Measurements from ENCODE around the gene PRRT3. TPM values are rescaled to one million over a fixed set of nuclear protein-coding genes. Genes with fewer than 3 reads are reported as not detected.

Gene PRRT3
- total RNA-seq, 2 donors from 2014 or later: 3.2 to 9.1 TPM

DNA sequence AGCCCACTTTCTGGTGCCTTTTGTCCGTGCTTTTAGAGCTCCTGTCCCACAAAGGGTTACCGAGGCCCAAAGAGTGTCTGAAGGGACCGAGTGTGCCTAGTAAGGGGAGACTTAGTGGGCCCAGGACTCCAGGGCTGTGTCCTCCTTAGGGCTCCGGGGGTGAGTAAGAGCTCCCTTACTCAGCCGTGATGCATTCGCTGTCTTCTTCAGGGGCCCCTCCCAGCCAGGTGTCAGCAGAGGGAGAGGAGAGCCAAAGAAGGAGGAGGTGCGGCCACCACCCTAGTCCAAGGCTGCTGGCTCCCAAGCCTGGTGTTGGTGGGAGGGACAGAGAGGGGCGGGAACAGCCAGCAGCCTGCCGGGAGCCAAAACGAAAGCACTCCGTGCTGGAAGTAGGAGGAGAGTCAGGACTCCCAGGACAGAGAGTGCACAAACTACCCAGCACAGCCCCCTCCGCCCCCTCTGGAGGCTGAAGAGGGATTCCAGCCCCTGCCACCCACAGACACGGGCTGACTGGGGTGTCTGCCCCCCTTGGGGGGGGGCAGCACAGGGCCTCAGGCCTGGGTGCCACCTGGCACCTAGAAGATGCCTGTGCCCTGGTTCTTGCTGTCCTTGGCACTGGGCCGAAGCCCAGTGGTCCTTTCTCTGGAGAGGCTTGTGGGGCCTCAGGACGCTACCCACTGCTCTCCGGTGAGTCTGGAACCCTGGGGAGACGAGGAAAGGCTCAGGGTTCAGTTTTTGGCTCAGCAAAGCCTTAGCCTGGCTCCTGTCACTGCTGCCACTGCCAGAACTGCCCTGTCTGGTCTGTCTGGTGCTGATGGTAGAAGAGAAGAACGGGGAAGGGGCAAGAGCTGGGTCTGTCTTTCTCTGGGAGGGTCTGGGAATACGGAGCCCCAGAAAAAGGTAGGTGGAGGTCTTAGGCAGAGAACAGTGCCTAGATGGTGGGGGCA lies 35.2 kb downstream of the PRRT3 start, which contains the start of gene IL17RC:
Gene IL17RC (plus strand): TSS at position 365 of the 947 bp plus-strand sequence. CDS start 218 bp downstream, at position 583.
- H3K9me3 Mint-ChIP-seq: no peaks in the 10 kb centered on the region
- H3K27ac Mint-ChIP-seq: peak within 1 kb of the TSS; percentile 38
- H3K27me3 Mint-ChIP-seq: no peaks in the 10 kb centered on the region
- H3K4me3 Mint-ChIP-seq: peak within 1 kb of the TSS; percentile 69
- peaks cover 10% of the 10 kb centered on the region for H3K4me1 Mint-ChIP-seq
- H3K36me3 Mint-ChIP-seq (ENCODE audit: low read depth): peaks cover 5% of the 10 kb centered on the region
- ATAC-seq (replicated peaks): peak; percentile 80

DNA sequence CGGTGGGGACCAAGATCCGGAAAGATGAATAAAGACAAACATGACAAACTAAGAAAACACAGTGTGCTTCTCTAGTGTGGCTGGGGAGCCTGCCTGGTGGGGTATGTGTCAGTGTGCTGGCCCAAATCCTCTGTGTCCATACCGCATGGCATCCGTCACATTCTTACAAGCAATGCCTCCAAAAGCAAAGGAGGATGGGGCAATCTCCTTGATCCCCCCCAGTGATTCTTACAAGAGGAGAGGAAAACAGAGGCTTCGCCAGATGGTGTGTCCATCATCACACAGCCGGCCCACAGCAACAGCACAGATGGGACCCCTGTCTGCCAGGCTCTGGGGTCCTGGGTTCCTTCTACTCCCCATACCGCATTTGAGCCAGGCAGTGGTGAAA lies 35.9 kb downstream of the PRRT3 start:
- no peak for ATAC-seq (replicated peaks)
- Mint-ChIP-seq H3K27me3 (no peaks in the 10 kb centered on the region), H3K36me3 (ENCODE audit: low read depth) (peaks cover 8% of the 10 kb centered on the region), H3K9me3 (no peaks in the 10 kb centered on the region), H3K4me1 (peaks cover 11% of the 10 kb centered on the region), H3K4me3 (peak overlapping the region; percentile 69), H3K27ac (peak overlapping the region; percentile 38)

DNA sequence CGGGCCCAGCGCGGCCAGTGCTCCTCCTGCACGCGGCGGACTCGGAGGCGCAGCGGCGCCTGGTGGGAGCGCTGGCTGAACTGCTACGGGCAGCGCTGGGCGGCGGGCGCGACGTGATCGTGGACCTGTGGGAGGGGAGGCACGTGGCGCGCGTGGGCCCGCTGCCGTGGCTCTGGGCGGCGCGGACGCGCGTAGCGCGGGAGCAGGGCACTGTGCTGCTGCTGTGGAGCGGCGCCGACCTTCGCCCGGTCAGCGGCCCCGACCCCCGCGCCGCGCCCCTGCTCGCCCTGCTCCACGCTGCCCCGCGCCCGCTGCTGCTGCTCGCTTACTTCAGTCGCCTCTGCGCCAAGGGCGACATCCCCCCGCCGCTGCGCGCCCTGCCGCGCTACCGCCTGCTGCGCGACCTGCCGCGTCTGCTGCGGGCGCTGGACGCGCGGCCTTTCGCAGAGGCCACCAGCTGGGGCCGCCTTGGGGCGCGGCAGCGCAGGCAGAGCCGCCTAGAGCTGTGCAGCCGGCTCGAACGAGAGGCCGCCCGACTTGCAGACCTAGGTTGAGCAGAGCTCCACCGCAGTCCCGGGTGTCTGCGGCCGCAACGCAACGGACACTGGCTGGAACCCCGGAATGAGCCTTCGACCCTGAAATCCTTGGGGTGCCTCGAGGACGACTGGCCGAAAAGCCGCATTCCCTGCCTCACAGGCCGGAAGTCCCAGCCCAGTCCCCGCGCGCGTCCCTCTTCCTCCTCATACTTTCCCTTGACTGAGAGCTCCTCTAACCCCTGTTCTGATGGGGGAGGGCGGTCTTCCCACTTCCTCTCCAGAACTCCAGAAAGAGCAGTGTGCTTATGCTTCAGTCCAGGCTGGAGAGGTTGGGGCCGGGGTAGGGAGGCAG lies 36.7 kb downstream of the PRRT3 start:
- peak; percentile 48 for ATAC-seq (replicated peaks)
- peaks cover 12% of the 10 kb centered on the region for H3K36me3 Mint-ChIP-seq (ENCODE audit: low read depth)
- no peaks in the 10 kb centered on the region for H3K9me3 Mint-ChIP-seq
- H3K4me1 Mint-ChIP-seq: peaks cover 11% of the 10 kb centered on the region
- H3K4me3 Mint-ChIP-seq: peak overlapping the region; percentile 69
- no peak overlapping the region for H3K27ac Mint-ChIP-seq
- no peaks in the 10 kb centered on the region for H3K27me3 Mint-ChIP-seq

DNA sequence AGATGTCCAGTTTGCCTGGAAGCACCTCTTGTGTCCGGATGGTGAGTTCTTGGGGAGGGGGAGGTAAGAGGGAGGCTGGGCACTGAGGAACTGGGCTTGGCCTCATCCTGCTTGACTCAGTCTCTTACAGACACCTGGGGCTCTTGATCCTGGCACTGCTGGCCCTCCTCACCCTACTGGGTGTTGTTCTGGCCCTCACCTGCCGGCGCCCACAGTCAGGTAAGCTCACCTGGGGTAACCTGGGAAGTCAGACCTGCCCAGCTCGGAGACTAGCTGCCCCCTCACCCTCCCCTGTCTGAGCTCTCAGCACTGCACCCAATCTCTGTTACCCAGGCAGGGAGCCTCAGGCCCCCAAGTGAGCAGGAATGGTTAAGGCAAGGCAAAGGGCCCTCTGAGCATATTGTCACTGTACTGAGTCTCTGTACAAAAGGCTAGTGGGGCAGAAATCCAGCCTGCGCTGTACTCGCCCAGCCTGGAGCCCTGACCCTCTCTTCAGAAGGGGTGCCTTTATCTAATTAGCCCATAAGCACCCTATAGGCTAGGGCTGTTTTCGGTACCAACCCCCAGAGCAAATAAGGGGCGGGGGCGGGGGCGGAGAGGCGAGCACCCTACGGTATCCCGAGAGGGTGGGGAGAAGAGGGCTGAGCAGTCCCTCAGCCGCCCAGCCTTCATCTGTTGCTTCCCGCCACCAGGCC lies 37.5 kb downstream of the PRRT3 start:
- Mint-ChIP-seq H3K4me3 (peak overlapping the region; percentile 26), H3K4me1 (peaks cover 15% of the 10 kb centered on the region), H3K27me3 (no peaks in the 10 kb centered on the region), H3K9me3 (no peaks in the 10 kb centered on the region), H3K36me3 (ENCODE audit: low read depth) (peaks cover 15% of the 10 kb centered on the region), H3K27ac (no peak overlapping the region)
- no peak for ATAC-seq (replicated peaks)

DNA sequence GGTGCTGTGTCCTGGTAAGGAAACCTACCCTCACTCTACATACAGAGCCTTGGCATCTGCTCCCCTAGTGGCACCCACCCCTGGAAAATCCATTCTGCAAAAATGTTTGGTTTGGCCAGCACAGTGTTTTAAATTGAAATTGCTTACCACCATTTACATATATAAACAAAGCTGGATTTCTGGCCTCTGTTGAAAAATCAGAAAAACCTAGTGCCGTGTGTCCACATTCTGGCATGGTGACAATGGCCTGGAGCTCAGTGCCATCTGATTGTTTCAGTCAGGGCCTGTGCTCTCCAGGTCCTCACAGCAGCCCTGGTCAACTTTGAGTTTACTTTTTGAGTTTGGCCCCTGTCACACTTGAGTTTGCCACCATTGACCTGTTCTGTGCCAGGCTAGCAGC lies 38.2 kb downstream of the PRRT3 start:
- H3K27ac Mint-ChIP-seq: no peak overlapping the region
- H3K4me3 Mint-ChIP-seq: no peak overlapping the region
- peaks cover 22% of the 10 kb centered on the region for H3K4me1 Mint-ChIP-seq
- H3K27me3 Mint-ChIP-seq: no peaks in the 10 kb centered on the region
- peaks cover 19% of the 10 kb centered on the region for H3K36me3 Mint-ChIP-seq (ENCODE audit: low read depth)
- H3K9me3 Mint-ChIP-seq: no peaks in the 10 kb centered on the region
- ATAC-seq (replicated peaks): no peak

DNA sequence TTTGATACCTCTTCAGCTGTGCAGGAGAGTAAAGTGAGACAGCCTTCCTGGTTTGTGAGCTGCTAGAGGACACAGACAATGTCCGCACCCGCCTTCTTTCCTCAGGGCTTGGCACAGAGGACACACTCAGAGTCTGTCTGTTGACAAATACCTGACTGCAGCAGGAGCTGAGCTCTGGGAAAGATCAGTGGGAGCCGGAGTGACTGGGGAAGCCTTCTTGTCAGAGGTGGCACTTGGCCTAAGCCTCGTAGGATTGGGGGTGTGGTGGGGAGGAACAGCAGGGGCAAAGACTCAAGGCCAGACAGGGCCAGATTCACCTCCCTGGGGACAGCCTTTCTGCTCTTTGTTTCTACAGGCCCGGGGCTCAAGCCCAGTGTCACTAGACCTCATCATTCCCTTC lies 38.6 kb downstream of the PRRT3 start:
- no peak overlapping the region for H3K4me3 Mint-ChIP-seq
- no peak for ATAC-seq (replicated peaks)
- H3K36me3 Mint-ChIP-seq (ENCODE audit: low read depth): peaks cover 19% of the 10 kb centered on the region
- no peak overlapping the region for H3K27ac Mint-ChIP-seq
- H3K27me3 Mint-ChIP-seq: no peaks in the 10 kb centered on the region
- H3K9me3 Mint-ChIP-seq: no peaks in the 10 kb centered on the region
- peaks cover 23% of the 10 kb centered on the region for H3K4me1 Mint-ChIP-seq

DNA sequence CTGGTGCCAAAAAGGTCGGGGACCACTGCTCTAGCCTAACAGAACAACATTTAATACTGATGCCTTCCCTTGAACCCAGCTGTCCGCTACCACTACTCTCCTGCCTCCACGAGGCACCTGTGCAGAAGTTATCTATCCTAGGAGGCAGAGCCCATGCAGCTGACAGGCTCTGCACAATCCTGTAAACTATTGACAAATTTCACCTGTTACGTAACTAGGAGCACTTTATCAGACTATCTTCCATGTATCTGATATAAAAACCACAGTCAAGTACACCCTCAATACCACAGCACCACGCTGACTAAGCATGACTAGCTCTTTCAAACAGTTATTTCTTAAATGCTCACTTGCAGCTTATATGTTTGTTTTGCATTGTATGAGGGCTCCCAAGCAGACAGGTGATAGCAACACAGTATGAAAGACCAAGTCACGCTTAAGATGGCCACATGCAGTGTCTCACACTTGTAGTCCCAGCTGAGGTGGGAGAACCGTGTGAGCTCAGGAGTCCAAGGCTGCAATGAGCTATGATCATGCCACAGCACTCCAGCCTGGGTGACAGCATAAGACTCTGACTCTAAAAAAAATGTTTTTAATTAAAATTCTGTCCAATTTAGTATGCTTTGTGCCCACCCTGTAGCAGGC lies 39.8 kb downstream of the PRRT3 start:
- Mint-ChIP-seq H3K9me3 (no peaks in the 10 kb centered on the region), H3K27me3 (no peaks in the 10 kb centered on the region), H3K36me3 (ENCODE audit: low read depth) (peaks cover 24% of the 10 kb centered on the region), H3K4me1 (peaks cover 23% of the 10 kb centered on the region), H3K4me3 (peak overlapping the region; percentile 52), H3K27ac (peak overlapping the region; percentile 74)
- peak; percentile 52 for ATAC-seq (replicated peaks)

DNA sequence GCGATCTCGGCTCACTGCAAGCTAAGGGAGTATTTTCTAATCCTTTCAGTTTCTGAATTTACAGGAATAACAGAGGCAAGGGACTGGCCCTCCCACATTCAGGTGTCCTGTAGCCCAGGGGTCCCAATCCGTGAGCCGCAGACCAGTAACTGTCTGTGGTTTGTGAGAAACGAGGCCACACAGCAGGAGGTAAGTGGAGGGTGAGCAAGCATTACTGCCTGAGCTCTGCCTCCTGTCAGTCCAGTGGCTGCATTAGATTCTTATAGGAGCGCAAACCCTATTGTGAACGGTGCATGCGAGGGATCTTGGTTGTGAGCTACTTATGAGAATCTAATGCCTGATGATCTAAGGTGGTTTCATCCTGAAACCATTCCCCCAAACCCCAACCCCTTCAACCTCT lies 40.3 kb downstream of the PRRT3 start:
- no peaks in the 10 kb centered on the region for H3K27me3 Mint-ChIP-seq
- ATAC-seq (replicated peaks): no peak
- no peaks in the 10 kb centered on the region for H3K9me3 Mint-ChIP-seq
- peak overlapping the region; percentile 52 for H3K4me3 Mint-ChIP-seq
- peaks cover 24% of the 10 kb centered on the region for H3K36me3 Mint-ChIP-seq (ENCODE audit: low read depth)
- H3K4me1 Mint-ChIP-seq: peaks cover 22% of the 10 kb centered on the region
- H3K27ac Mint-ChIP-seq: peak overlapping the region; percentile 74

DNA sequence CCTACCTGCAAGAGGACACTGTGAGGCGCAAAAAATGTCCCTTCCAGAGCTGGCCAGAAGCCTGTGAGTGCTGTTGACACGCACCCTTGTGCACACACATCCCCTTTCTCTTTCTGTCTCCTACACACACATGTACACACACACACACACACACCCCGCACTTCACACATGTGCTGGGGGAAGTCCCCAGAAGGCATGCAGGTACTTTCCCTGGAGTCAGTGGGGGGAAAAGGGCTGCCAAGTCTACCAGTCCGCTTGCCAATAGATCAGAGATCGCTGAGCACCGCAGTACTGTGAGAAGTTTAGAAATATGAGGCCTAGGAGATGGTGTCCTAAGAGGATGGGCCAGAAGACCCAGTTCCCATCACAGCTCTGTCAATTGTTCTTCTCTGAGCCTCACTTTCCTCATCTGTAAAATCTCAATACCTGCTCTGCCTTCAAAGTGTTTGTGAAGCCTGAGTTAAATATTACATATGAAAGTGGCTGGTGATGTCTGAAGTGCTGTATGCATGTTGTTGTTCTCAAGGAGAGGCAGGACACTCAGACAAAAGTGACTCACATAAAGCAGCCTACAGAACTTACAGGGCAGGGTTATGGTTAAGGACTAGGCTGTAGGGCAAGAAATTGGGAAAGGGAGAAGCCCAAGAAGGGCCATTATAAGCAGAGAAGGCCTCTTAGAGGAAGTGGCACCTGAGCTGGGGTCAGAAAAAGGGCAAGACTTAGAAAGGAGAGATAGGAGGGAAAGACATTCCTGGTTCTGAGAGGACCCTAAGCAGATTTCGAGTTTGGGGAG lies 42.8 kb downstream of the PRRT3 start:
- peak overlapping the region; percentile 74 for H3K27ac Mint-ChIP-seq
- no peaks in the 10 kb centered on the region for H3K27me3 Mint-ChIP-seq
- peak; percentile 81 for ATAC-seq (replicated peaks)
- H3K4me1 Mint-ChIP-seq: peaks cover 19% of the 10 kb centered on the region
- peak overlapping the region; percentile 50 for H3K4me3 Mint-ChIP-seq
- no peaks in the 10 kb centered on the region for H3K9me3 Mint-ChIP-seq
- peaks cover 24% of the 10 kb centered on the region for H3K36me3 Mint-ChIP-seq (ENCODE audit: low read depth)

DNA sequence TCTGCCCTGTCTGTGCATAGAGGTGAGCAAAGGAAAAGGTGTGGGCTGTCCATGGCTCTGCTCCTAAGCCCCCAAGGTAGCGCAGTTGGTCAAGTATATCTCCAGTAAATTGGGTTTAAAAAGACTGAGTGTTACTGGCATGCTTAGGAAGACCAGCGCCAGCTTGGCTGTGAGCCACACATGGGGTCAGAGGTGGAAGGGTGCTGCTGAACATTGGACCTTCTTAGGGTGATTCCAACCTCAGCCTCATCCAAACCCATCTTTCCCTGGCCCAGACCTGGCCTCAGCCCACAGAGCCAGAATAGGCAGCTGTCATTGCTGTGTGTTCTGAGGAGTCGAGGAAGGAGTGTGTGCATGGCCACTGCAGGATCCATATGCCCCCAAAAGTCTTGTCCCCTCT lies 43.9 kb downstream of the PRRT3 start:
- Mint-ChIP-seq H3K27ac (no peak overlapping the region), H3K9me3 (no peaks in the 10 kb centered on the region), H3K27me3 (no peaks in the 10 kb centered on the region), H3K36me3 (ENCODE audit: low read depth) (peaks cover 24% of the 10 kb centered on the region), H3K4me1 (peaks cover 25% of the 10 kb centered on the region), H3K4me3 (no peak overlapping the region)
- no peak for ATAC-seq (replicated peaks)

DNA sequence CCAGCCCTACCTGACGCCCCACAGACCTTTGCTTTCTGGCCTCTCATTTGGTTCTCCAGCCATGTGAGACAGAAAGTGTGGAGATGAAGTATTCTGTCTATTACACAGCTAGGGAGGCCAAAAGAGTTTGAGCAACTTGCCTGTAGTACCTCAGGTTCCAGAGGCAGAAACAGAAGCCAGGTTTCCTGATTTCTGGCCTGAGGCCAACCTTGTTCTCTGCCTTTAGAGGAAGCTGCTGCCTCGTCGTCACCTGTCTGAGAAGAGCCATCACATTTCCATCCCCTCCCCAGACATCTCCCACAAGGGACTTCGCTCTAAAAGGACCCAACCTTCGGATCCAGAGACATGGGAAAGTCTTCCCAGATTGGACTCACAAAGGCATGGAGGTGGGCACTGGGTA lies 45.7 kb downstream of the PRRT3 start:
- Mint-ChIP-seq H3K36me3 (ENCODE audit: low read depth) (peaks cover 17% of the 10 kb centered on the region), H3K4me3 (no peak overlapping the region), H3K9me3 (no peaks in the 10 kb centered on the region), H3K27ac (no peak overlapping the region), H3K27me3 (no peaks in the 10 kb centered on the region), H3K4me1 (peaks cover 33% of the 10 kb centered on the region)
- ATAC-seq (replicated peaks): no peak

DNA sequence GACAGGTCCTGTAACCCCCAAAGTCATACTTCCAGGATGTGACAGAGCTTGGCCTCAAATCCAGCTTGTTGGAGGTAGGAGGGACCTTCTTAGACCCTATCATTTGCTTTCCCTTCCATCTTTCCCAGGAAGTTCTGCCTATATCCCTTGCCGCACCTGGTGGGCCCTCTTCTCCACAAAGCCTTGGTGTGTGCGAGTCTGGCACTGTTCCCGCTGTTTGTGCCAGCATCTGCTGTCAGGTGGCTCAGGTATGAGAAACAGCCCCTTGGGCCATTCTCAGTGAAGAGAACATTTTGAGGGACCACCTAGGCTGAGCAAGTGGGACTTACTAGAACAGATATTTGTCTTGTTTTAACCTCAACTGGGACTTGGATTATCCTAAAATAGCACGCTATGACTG lies 48.3 kb downstream of the PRRT3 start:
- Mint-ChIP-seq H3K36me3 (ENCODE audit: low read depth) (peaks cover 5% of the 10 kb centered on the region), H3K9me3 (no peaks in the 10 kb centered on the region), H3K4me1 (peaks cover 30% of the 10 kb centered on the region), H3K27me3 (no peaks in the 10 kb centered on the region), H3K27ac (peak overlapping the region; percentile 91), H3K4me3 (peak overlapping the region; percentile 88)
- ATAC-seq (replicated peaks): no peak

DNA sequence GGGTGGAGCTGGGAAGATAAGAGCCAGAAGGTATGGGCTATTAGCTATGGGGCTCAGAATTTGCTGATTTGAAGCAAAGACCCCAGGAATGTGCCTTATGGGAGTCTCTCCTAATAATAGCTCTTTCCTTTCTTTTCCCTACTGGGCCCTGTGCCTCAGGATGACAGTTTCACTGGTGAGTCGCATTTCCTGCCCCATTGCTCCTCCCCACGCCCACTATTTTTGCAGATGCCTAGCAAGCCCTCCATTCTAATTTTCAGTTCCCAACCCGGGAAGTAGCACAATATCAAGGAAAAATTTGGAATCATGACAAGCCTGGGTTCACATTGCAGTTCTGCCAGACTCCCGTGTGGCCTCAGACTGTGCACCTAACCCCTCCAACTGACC lies 49.0 kb downstream of the PRRT3 start:
- H3K9me3 Mint-ChIP-seq: no peaks in the 10 kb centered on the region
- peak overlapping the region; percentile 91 for H3K27ac Mint-ChIP-seq
- H3K4me1 Mint-ChIP-seq: peaks cover 33% of the 10 kb centered on the region
- H3K36me3 Mint-ChIP-seq (ENCODE audit: low read depth): peaks cover 5% of the 10 kb centered on the region
- H3K4me3 Mint-ChIP-seq: peak overlapping the region; percentile 88
- no peaks in the 10 kb centered on the region for H3K27me3 Mint-ChIP-seq
- ATAC-seq (replicated peaks): peak; percentile 38
